Esophagus muscularis mucosa (tissue), 3 donors: ENCODE results near the gene VPS26C.

ENCODE experiments used
- CTCF ChIP-seq, 3 experiments: fragments of 200-600 bp in 2 of 3; fragments of 450-650 bp in 1 of 3; sonication (generic) in 2 of 3; IDR thresholded peaks; one replicate each; pipeline ENCODE4 v1.5.1; 2017 to 2019; ENCODE audit warnings: antibody characterized with exemption in 3 of 3, mild to moderate bottlenecking in 2 of 3, moderate library complexity in 1 of 3
- POLR2A ChIP-seq: fragments of 450-650 bp; IDR thresholded peaks from one replicate; pipeline ENCODE4 v1.6.1; 2017; ENCODE audit warnings: antibody characterized with exemption, moderate library complexity, mild to moderate bottlenecking, low read depth

GRCh38 chr21:37204580-37204979 lies 62.6 kb downstream of the VPS26C start:
- no peak for TF ChIP-seq CTCF (IDR thresholded peaks at IDR 0.05)
- no peak for TF ChIP-seq POLR2A
